ENCODE results near the gene WDCP. TPM values are rescaled to one million over a fixed set of nuclear protein-coding genes. Genes with fewer than 3 reads are reported as not detected.

The WDCP gene
- total RNA-seq, 1 experiment from 2014 or later, result 19.9 TPM

- Histone ChIP-seq H3K9me2 (ENCODE audit: insufficient read depth) (no peaks in the 10 kb centered on the region), H3K9ac (ENCODE audit: low read length) (no peak overlapping the region), H3K9me3 (ENCODE audit: control insufficient read depth in 1 of 2, insufficient read depth in 1 of 2, low read depth in 1 of 2, low read length in 2 of 2) (no peaks in the 10 kb centered on the region), H3K36me3 (ENCODE audit: control insufficient read depth in 1 of 2, insufficient read depth in 2 of 2, low read length in 2 of 2) (no peaks in the 10 kb centered on the region), H3K27me3 (ENCODE audit: insufficient read depth, low read length) (no peaks in the 10 kb centered on the region), H3K4me3 (replicated peaks in 1 of 2; ENCODE audit: low read depth in 1 of 2, low read length in 2 of 2) (no peak overlapping the region), H3K4me1 (ENCODE audit: control insufficient read depth in 1 of 2, insufficient read depth in 2 of 2, low read length in 2 of 2) (no peaks in the 10 kb centered on the region; a peak in 1 of 4 replicates), H3K27ac (ENCODE audit: low read depth, low read length) (no peak overlapping the region), H3K79me2 (ENCODE audit: insufficient read depth, low read length) (no peaks in the 10 kb centered on the region), H3K4me2 (ENCODE audit: low read length) (no peak overlapping the region), H4K20me1 (ENCODE audit: insufficient read depth) (no peaks in the 10 kb centered on the region), H2AFZ (ENCODE audit: low read depth, low read length, poor library complexity, severe bottlenecking) (no peak overlapping the region)
- no peak for ATAC-seq
- intact Hi-C loops (cut with micrococcal nuclease), result no loop called here
- no peak for DNase-seq (ENCODE audit: low read depth, low spot score)
- ChIA-PET RAD21 (ENCODE audit: low non-redundant PET in 1 of 2, low total read pairs in 2 of 2, uncharacterized antibody in 2 of 2, unreplicated experiment in 2 of 2) (no interaction called here), POLR2A (no interaction called here), CTCF (no interaction called here)
- no peak for TF ChIP-seq SP1 (IDR thresholded peaks at IDR 0.05; ENCODE audit: low read depth)
- BruUV-seq (replicated peaks), result no TSS peak
These were observed 39.5 kb downstream of the WDCP start for GRCh38 chr2:24007693-24008092.

GRCh38 chr2:23994567-23994966, 52.6 kb downstream of the WDCP start:
- Histone ChIP-seq H3K4me1 (ENCODE audit: control insufficient read depth in 1 of 2, insufficient read depth in 2 of 2, low read length in 2 of 2) (no peaks in the 10 kb centered on the region), H3K36me3 (ENCODE audit: control insufficient read depth in 1 of 2, insufficient read depth in 2 of 2, low read length in 2 of 2) (peaks cover 0 to under 1% of the 10 kb centered on the region in 2 experiments; a peak in 1 of 4 replicates), H3K4me3 (replicated peaks in 1 of 2; ENCODE audit: low read depth in 1 of 2, low read length in 2 of 2) (no peak overlapping the region), H3K4me2 (ENCODE audit: low read length) (no peak overlapping the region), H3K27ac (ENCODE audit: low read depth, low read length) (no peak overlapping the region), H3K9me2 (ENCODE audit: insufficient read depth) (no peaks in the 10 kb centered on the region), H3K9ac (ENCODE audit: low read length) (no peak overlapping the region), H3K79me2 (ENCODE audit: insufficient read depth, low read length) (no peaks in the 10 kb centered on the region), H3K9me3 (ENCODE audit: control insufficient read depth in 1 of 2, insufficient read depth in 1 of 2, low read depth in 1 of 2, low read length in 2 of 2) (no peaks in the 10 kb centered on the region), H2AFZ (ENCODE audit: low read depth, low read length, poor library complexity, severe bottlenecking) (no peak overlapping the region), H4K20me1 (ENCODE audit: insufficient read depth) (no peaks in the 10 kb centered on the region), H3K27me3 (ENCODE audit: insufficient read depth, low read length) (no peaks in the 10 kb centered on the region)
- ChIA-PET RAD21 (ENCODE audit: low non-redundant PET in 1 of 2, low total read pairs in 2 of 2, uncharacterized antibody in 2 of 2, unreplicated experiment in 2 of 2) (no interaction called here), CTCF (no interaction called here), POLR2A (no interaction called here)
- intact Hi-C loops (cut with micrococcal nuclease), result no loop called here
- TF ChIP-seq REST (IDR thresholded peaks at IDR 0.05; ENCODE audit: low read depth) (no peak), MAX (IDR thresholded peaks at IDR 0.05) (no peak), JUND (IDR thresholded peaks at IDR 0.05) (no peak), CTCF (IDR thresholded peaks at IDR 0.05 in 2 of 3, conservative IDR thresholded peaks at IDR 0.05 in 1 of 3; ENCODE audit: borderline replicate concordance in 1 of 3, insufficient read depth in 1 of 3, low read depth in 2 of 3, low read length in 2 of 3) (no peak), ELF1 (IDR thresholded peaks at IDR 0.05; ENCODE audit: borderline replicate concordance, low read depth) (no peak), ZBTB33 (IDR thresholded peaks at IDR 0.05; ENCODE audit: extremely low read depth, insufficient replicate concordance, low read length) (no peak), CEBPB (IDR thresholded peaks at IDR 0.05; ENCODE audit: low read depth) (no peak), SP1 (IDR thresholded peaks at IDR 0.05; ENCODE audit: low read depth) (no peak)
- no TSS peak for BruUV-seq (replicated peaks)
- DNase-seq (ENCODE audit: low read depth, low spot score) (no peak), ATAC-seq (no peak)

All from HCT116 (cell line).